Suppressor macrophage treated with lipopolysaccharide for 4 hours (primary cell): ENCODE measurements around the gene C3orf52.

Experiments
- DNase-seq: peaks from one replicate; pipeline ENCODE4 v3.0.0-alpha.2; 2020

Gene C3orf52

DNA sequence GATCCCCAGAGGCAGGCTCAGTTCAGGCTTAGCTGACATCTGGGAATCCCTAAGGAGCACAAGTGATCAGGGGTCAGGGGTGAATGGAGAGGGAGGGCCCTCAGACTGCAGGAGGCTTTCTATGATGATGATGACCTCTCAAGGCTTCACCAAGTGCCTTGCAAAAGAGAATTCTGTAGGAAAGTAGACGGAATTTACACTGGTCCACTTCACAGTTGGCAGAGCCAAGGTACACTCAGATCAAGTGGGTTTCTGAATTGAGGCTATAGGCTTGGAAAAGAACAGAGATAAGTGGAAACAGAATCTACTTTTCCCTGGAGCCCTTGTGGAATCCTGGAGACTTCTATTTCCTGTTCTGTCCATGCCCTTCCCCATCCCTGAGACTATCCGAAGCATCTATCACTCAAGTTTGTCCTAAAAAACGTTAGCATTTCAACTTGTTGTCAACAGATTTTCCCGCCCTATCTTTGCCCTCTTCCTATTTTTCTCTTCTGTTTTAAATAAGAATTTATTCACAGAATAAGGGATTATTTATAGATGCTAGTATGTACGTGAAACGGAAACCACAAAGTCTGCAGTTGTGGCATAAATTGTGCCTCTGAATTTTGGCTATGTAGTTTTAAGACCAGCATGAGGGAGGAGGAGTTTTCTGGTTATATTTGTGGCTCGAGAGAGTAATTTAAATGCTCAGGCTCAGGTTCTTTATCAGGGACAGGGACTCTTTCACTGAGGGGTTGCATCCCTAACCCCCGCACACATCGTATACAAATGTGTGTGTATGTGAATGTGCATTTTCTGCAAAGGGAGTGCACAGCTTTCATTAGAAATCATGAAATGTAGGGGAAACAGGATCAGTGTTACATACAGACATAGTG, 34.0 kb downstream of the C3orf52 start:
- no peak for DNase-seq

DNA sequence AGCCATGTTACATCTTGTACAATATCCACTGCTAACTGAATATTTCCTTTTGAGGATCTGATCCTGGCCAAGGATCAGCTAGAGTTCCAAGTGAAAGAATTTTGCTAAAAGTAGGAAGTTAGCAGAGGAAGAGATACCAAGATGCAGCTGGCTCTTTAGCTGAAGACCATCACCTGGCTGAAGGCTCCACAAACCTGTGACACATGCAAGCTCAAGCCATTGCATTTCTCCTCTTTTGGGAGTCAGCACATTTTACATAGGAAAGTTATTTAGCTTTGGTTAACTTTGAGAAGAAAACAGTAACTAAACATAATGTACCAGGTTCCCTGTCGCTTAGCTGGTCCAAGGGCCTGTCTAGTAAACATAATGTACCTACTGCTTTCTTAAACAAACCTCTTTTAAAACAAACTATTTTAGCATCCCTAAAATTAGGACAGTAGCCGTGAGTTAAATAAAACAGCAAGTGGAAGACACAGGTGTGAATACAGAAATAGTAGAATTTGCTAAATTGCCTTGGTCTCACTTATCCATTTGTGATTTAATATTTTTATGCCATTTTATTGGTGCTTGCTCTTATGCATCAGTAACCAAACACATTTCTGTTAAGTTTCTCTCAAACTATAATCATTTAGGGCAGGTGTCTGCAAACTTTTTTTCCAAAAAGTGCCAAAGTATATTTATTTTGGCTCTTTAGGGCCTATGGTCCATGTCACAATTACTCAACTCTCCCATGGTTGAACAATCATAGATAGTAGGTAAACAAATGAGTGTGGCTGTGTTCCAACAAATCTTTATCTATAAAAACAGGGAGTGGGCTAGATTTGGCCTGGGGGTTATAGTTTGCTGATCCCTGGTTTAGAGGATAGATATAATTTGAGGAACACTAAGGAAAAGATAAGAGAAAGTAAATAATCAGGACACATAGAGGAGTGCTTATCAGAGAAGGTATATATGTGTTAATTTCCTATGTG, 35.7 kb downstream of the C3orf52 start:
- no peak for DNase-seq

DNA sequence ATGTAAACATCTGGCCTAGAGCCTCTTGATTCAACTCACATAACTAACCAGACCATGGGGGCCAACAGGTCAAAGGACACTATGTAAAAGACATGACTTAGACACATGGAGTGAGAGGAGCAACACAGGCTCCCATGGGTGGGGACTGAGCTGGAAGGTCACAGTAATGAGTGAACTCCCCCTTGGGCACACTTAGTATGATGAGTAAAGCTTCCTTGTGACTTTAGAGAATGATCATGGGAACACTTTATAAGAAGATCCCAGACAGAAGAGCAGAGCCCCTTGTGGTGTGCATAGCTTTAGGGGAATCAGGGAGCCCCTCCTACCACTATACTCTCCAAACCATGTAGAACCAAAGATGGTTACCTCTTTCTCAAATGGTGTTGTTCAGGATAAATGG, 36.7 kb downstream of the C3orf52 start:
- DNase-seq = no peak

DNA sequence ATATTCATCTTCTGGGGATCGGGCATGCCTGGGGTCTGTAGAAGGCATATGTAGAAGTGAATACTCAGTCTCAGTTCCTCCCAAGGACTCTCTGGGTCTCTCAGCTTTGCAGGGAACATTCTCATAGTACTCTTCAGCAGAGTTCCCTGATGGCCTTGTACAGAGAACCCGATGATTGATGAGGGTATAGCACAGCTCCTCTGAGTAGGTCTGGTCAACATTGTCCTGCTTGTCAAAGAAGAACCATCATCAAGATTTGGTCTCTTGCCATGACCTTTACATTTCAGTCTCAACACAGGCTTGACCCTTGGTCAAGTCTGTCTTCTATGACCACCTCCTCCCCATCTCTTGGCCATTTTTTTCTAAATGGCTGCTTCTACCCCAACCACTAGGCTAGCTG, 37.4 kb downstream of the C3orf52 start:
- DNase-seq = no peak

DNA sequence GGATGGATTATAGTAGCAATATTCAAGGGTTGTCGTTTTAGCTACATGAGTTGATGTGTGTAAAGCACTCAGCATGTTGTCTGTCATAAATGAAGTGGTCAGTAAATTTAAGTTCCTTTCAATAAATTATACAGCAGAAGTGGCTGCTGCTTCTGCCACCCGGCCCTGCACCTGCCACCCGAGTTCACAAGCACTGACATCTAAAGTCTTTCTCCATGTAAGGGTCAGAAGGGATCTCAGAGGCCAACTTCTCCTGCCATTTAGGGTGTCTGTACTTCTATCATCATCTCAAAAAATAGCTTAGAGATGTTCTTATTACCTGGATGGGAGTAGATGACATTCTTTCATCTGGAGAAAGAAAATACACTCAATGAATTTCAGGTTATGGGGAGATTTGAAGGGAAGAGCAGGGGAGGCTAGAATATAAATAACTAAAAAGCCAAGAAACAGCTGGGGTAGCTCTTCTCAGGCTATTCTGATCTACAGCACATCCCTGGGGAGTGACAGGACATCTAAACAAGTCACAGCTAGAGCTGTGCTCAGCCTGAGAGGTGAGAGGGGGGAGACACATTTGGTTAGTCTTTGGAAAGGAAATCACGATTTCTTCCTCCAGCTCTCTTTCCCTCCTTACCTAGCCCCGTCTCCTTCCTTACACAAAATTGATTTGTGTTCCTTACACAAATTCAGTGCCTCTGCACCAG, 38.9 kb downstream of the C3orf52 start:
- no peak for DNase-seq

DNA sequence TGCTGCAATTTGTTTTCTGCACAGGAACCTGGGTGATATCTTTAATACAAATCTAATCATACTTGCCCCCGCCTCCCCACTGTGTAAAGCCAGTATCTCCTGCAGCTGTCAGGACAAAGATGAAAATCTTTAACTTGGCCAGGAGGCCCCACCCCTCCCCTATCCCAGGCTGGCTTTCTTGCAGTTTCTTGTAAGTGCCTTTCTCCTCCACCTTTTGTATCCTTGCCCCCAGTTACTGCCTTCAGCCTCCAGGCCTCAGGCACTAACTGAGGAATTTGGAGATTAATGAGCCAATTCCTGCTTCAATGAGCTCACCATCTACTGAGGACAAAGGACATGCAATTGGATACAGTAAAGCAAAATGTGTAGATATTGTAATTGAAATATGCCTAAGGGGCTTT, 40.3 kb downstream of the C3orf52 start:
- DNase-seq = no peak

DNA sequence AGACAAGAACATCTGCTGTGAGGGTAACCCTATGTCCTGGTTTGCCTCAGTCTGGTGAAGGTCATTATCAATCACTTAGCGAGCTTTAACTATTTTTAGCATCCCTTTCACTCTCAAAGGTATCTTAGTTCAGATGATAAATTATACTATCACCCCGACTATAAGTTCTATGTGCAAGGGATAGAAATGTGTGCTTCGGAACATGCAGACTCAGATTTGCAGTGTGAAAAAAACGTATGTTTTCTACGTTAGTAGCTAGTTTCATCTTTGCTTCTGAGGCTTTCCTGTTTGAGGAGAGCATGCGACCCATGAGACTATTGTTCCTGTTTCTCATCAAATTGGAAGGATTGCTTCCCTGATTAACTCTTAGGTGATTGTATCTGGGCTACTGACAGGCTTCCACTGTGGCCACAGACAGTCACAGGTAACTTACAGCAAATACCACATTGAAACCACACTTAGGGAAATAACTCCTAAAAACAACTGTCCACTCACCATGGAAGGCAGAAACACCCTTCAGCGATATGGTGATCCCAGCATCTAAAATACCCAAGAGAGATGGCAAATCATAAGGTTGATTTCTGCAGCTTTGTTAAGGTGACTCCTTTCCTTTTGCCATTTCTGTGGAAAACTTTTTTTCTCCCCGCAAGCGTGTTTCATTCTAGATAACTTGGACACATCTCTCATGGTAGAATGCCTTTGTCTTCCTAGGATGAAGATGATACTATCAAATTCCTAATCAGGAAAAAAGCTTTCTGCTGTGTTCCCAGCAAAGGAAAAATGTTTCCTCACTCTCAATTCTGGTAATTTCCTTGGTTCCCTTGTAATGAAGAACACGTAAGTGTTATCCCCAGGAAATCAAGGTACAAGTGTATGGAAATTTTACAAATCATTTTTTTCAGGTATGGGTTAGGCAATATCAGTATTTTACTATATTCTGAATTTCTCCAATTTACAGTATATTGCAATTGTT, 41.6 kb downstream of the C3orf52 start:
- DNase-seq = peak; percentile 54

DNA sequence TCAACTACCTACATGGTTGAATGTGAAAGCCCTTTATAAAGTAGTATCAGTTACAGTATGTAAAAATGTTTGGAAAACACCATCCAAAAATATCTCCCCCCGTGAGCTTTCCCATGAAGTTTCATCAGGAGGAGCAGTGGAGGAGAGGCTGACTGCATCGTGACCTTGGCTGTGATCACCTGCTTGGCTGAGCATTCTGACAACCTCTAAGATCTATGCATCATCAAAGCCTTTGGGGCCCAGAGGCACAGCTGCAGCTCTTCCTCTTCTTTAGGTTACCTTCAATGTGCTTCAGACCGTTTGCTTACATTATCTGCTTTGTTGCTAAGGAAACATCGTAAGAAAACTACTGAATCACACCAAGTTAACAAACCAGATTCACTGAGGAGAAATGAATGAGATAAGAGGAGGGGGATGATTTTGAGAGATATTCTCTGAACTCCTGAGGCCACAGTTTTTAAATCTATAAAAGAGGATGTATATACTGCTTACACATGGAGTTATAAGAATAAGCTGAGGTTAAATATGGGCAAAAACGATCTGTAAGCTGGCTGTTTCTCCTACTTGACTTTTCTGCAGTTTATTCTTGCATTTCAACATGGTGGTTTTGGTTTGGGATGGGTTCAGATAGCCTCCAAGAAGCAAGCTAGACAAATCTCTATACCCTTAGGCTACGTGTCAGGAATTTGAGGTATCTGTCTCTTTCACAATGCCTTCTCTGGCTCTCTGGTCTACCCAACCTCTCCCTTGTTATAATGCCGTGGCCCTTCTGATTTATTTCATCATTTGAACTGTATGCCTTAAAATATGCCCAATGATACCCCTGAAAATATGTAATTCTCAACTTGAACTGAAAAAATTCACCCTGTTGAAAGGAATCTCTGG, 42.9 kb downstream of the C3orf52 start:
- DNase-seq = peak; percentile 34

DNA sequence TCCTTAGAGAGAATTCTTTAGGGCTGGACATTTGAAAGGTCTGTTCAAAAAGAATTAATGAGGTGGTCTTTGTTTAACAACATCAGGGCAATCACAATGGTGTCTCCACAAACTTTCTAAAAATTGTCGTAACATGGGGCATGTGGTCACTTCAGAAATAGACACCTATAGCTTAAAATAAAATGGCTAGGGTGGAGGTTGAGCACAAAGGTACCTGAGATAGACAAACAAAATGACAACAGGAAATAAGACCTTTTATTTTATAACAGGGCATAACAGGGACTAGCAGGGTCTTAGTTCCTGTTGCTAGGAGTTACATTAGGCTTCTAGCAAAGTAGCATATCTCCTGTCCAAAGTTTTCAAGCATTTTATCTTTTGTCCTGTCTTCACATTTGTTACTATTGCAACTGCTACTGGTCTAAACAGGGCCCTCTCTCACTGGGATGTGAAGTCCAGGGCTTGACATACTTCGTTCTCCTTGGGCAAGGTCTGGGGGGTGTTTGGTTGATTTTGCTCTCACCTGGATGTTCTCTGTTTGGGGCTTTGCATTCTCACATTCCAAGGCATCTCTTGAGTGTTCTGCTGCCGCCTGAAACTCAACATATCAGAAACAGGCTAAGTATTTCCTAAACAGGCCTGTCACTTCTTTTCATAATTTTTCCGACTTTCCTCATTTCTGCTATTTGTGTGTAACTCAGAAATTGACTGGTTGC, 43.9 kb downstream of the C3orf52 start:
- DNase-seq = no peak

DNA sequence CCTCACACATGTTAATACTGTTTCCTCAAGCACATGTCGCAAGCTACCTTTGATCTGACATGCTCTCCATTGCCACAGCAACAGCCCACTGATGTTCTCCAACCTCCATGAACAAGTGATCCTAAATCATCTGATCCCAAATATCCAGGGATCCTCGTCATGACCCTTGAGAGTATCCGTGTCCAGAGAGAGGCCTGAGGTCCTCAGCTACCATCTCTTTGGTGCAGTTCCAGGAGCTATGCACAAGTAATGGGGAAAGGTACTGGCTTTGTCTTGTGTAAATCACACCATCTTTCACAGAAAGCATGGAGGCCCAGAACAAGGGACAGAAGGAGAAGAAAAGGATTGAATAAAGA, 44.4 kb downstream of the C3orf52 start:
- DNase-seq = no peak

DNA sequence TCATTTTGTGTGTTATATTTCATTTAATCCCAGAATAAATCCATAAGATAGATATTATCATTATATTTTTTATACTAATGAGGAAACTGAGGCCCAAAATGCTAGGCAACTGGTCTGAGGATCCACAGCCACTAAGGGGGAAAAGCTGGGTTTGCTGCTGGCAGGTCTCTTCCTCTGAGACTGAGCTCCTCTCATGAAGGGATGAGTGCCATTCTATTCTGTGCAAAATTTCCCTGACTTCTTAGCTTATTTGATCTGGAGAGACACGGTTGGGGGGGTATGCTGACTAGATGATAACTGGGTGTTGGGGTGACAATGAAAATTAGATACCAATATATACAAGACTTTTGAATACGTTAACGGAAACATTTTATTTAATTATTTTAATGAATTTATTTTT, 44.9 kb downstream of the C3orf52 start:
- DNase-seq = no peak

DNA sequence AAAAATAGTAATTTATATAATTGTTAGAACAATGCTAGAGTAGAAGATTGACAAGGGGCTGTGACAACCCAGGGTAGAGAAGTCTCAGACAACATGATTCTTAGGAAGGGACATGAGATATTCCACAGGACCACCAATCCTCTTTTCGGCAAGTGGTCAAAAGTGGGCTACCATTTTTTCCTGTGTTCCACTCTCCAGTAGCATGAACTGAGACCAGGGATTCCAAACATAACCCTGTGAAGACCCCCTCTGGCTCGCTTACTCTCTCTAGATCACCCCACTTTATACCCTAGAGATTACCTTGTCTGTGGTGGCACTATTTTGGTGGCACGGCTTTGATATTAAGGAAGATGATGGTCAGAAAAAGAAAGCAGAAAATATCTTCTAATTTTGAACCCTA, 45.9 kb downstream of the C3orf52 start:
- no peak for DNase-seq

DNA sequence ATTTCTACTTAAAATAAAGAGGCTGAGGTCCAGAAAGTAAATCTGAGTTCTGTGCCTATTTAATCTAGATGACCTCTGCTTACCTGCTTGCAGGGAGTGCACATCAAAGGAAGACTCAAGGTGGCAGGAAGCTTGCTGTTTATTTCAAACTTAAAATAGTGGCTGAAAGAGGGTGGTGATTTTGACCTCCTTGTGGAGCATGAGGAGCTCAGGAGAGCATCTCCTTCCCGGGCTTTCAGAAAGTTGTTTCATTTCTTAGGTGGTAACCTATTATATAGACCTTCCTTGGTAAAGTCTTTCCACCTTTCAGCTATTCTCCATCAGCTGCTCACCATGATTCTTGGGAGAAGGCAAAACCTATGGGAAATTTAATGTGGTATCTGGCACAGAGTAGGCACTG, 46.4 kb downstream of the C3orf52 start:
- DNase-seq = no peak

DNA sequence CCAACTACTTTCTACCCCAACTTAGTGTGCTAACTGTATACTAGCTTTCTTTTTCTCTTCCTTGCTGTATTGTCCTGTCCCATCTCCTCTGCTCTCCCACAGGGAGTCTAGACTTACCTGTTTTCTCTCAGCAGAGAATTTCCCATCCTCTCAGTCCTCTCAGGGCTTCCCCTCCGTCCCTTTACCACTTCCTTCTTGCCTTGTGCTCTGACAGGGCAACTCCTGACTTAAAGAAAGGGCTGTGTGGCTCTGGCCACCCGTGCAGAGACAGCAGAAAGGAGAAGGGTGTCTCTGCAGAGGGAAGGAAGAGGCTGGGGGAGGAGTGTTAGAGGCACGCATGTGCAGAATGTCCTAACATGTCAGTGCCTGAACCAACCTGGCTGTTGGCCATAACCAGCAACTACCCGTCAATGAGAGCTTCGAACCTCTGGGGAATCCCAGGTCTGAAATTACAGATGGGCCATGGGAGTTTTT, 46.8 kb downstream of the C3orf52 start, which contains the start of gene GCSAM:
TSS of gene GCSAM (minus strand) at position 274 of the 474 bp plus-strand sequence. CDS start at position 146, 128 bp downstream.
- DNase-seq = peak; percentile 72

DNA sequence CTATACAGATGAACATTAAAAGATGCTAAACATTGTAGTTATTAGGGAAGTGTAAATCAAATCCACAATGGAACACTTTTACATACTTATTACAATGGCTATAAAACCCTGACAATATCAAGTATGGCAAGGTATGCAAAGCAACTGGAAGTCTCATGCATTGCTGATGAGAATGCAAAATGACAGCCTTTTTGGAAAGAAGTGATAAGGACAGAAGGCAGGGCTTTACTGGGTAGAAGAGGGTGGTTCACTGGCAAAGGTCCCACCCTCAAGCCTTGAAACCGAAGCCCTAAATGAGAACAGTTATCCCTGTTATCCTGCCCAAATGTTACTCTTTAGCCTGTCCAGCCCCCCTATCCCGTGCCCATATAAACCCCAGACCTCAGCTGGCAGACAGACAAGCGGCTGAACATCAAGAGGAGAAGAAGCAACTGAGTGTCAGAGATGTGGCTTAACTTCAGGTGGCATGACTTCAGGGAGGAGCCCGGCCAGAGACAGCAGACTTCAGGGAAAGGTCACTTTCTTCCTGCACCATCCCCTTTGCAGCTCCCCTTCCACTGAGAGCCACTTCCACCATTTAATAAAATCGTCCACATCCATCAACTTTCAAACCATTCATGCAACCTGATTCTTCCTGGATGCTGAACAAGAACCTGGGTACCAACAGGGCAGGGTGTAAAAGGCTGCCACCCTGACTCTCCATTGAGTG, 47.6 kb downstream of the C3orf52 start:
- DNase-seq = no peak

DNA sequence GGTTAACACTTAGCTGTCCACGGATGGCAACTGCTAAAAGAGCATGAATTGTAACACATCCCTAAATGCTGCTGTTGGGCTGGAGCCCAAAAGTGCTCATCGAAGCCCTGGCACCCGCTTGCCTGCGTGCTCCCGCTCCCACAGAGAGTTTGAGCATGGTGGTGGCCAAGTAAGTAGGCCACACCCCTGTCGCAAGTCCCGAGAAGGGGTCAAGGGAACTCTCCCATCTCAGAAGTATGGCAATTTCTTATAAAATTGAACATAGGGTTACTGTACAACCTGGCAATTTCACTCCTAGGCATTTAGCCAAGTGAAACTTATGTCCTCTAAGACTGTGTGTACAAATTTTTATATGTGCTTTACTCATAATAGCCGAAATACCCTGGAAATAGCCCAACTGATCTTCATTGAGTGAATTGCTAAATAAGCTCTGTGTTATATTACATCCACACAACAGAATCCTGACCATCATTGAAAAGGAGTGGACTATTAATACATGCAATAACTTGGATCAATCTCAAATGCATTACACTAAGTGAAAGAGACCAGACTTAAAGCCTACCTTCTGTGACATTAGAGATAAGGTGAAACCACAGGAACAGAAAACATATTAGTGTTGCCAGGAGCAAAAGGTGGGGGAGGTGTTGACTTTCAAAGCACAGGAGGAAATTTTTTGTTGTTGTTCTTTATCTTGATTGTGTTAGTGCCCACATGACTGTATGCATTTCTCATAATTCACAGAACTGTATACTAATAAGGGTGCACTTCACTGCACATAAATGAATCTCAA, 48.3 kb downstream of the C3orf52 start:
- no peak for DNase-seq

DNA sequence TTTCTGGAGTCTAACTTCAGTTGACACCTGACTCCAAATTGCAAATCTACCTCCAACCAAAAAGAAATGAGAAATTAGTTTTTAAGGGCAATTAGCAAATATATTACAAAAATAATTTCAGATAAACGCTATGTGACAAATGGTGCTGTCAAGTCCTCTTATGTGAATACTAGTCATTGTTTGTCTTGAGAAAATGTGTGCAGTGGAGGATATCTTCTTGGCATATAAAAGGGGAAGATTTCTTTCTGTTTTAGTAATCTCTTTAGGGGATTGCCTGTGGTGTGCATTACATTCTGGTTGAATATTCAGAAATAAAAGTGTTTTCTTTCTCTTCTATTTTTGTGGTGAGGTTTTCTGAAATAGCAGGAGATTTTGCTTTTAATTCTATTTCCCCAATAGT, 49.9 kb downstream of the C3orf52 start:
- DNase-seq = no peak

DNA sequence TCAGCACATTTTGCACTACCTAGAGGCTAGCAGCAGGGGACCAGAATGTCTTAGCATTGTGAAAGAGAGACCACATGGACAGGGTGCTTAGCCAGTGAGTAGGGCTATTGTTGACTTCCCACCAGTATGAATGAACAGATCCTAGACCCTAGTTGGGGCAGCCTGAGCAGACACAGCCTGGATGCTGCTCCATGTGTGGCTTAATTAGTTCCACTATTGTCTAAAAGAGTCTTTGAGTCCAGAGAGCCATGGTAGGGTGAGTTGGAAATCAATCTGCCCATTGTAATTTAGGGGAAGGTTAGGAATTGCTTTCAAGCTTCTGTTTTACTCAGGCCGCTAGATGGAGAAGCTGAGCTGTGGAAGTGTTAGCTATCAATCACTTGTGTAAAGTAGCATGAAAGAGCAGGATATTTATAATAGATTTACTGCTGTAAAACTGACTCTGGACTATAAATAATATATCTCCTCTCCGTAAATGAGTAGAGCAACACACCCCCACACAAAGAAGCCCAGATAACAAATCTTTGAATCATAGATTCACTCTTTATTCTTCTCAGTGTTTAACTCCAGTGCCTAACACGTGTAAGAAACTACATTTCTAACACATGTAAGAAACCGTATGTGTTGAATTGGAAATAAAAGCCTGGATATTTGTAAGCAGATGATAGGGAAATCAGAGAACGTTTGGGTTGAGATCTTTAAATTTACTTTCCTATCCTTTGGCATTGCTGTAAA, 50.9 kb downstream of the C3orf52 start:
- DNase-seq = peak; percentile 63
